ENCODE results near the gene GGA3.

DNA sequence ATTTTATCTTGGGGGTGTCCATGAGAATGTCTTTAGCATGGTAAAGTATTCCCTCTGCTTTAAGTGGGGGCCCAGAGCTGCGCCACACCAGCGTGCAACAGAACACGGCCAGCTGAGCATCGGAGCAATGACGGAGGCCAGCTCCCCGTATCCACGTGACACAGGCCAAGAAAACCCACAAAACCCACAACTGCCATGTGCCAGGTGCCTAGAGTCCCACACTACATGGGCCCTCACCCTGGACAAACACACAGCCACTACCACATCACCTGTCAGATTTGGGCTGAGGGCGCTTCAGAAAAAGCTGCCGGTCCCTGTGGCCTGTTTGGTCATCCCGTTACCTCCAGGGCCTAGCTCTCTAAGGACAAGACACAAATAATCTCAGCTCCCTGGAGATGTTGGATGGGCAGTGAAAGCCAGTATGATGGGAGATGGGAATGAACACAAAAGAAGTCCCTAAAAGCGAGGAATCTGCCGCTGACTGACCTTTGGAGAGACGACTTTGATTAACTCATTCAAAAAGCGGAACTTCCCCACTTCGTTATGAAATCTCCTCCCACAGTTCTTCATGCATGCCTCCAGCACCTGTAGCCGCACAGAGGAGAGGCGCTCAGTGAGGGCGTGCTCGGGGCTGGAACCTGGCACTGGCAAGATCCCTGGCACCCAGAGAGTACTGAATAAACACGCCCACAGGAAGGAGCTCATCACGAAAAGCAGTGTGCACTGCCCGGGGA, 17.1 kb downstream of the GGA3 start:
- TF ChIP-seq, protein P1, sequence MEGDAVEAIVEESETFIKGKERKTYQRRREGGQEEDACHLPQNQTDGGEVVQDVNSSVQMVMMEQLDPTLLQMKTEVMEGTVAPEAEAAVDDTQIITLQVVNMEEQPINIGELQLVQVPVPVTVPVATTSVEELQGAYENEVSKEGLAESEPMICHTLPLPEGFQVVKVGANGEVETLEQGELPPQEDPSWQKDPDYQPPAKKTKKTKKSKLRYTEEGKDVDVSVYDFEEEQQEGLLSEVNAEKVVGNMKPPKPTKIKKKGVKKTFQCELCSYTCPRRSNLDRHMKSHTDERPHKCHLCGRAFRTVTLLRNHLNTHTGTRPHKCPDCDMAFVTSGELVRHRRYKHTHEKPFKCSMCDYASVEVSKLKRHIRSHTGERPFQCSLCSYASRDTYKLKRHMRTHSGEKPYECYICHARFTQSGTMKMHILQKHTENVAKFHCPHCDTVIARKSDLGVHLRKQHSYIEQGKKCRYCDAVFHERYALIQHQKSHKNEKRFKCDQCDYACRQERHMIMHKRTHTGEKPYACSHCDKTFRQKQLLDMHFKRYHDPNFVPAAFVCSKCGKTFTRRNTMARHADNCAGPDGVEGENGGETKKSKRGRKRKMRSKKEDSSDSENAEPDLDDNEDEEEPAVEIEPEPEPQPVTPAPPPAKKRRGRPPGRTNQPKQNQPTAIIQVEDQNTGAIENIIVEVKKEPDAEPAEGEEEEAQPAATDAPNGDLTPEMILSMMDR (IDR thresholded peaks at IDR 0.05; ENCODE audit: low read depth, low read length, poor library complexity, severe bottlenecking) = no peak
- TF ChIP-seq EZH2phosphoT487 (IDR thresholded peaks at IDR 0.05; ENCODE audit: borderline replicate concordance, low read length) = no peak
